Measurements from ENCODE around the gene NFE2L2. TPM values are rescaled to one million over a fixed set of nuclear protein-coding genes. Genes with fewer than 3 reads are reported as not detected.
"Not testable (repeated sequence)": the region's sequence is repeated elsewhere in the genome, so short reads cannot be mapped to it uniquely, and the experiment has no call there.

The NFE2L2 gene
- total RNA-seq, 1 donor from 2014 or later = 90.2 TPM

DNA sequence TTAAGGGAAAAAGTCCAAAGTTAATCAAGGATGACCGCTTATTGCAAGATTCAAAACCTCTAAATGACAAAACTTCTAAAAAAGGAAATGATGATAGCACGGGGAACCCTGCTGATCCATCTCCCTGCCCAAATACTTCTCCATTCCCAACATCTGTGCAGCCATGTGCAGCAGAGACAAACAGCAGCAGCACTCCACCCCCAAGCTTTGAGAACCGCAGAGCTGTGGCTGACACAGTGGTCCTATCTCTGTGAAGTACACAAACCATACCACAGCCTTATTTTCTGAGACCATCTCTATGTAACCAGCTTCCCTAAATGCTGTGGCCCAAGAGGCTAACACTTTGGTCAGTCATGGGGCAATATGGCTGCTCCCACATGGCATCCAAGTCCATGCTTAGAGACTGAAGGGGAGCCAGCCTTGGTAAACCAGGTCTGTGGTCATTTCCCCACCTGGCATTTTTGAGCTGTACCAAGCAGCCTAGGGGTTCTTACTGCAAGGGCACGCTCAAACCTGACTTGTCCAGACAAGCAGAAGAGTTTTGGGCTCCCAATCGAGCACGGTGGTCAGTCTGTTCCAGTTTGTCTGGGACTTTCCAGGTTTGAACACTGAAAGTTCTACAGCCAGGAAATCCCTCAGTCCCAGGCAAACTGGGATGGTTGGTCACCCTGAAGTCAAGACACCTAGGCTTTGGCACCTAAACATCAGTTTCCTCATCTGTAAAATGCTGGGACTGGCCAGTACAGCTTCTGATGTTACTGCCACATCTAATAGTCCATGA lies 17.1 kb upstream of the NFE2L2 start:
- no peak for DNase-seq (ENCODE audit: extremely low read depth, low read depth, low spot score)

DNA sequence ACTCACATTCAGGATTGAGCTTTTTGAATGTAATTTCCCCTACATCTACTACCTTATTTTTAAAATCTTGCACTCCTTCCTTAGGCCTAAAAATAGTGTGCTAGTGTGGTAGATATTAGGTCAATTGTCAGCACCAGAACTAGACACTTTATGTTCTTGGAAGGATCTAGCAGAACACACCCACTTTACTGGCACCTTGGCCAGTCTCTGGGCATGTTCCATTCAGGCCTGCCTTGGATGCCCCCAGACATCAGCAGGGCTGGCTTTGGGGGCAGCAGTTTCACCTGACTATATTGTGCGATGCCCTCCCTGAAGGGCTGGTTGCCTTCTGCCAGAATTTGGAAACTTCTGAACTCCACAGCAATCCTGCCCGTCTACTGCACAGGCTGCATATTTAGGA lies 15.3 kb upstream of the NFE2L2 start:
- no peak for DNase-seq (ENCODE audit: extremely low read depth, low read depth, low spot score)

DNA sequence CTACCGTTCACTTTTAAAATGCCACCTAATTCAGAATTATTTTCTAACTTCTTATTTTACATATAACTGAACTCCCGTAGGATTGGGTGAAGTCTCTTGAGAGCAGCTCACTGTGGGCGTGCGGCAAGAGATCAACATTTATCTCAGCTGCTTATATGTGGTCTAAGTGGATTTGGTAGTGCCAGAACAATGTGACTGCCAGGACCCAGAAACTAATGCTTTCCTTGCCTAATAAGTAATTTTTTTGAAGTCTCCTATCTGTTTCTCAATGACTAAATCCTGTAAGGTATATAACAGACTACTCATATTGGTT lies 11.2 kb upstream of the NFE2L2 start:
- DNase-seq (ENCODE audit: extremely low read depth, low read depth, low spot score) = no peak

DNA sequence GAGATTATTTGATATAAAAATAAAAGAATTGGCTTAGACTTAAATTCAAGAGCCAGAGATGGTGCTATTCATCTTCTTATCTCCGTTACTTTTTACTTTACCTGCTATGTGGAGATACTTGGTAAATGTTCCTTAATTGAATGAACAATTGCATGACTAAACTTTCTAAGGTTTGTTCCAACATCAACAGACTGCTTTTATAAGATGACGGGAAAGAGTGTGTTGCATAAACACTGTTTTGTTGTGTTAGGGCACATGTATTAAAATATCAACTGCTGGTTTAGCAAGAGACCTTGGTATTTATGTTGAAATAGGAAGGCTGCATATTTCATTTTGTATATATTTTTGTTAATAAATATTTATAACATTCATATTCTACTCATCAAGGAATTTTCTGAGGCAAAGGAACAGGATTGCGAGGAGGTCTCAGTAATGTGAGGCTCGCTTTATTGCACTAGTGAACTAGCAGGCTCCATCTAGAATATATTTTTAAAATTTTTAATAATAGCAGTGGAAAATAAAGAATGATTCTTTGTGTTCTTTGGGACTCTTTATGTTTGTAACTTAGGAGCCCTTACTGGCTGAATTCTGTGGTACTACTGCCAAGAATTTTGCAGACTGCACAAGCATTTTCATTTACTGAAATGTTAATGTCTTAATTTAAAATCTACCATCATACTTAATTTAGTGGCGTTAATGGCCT lies 10.7 kb upstream of the NFE2L2 start:
- no peak for DNase-seq (ENCODE audit: extremely low read depth, low read depth, low spot score)

DNA sequence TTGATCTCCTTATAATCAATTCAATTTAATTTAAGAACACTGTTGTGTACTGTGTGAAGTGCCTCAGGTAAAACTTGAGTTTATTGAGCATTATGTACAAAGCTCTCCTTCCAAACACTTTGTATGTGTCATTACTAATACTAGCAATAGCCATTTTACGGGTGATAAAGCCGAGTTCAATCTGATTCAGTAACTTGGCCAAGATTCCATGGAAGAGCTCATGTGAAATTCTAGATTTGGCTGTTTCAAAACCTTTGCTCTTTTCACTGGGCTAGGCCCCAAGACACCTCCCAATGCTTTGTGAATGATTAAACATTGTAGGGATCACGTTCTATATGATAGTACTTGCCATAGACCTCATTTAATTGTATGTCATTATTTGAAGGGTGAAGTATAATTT lies 8.9 kb upstream of the NFE2L2 start:
- no peak for DNase-seq (ENCODE audit: extremely low read depth, low read depth, low spot score)

DNA sequence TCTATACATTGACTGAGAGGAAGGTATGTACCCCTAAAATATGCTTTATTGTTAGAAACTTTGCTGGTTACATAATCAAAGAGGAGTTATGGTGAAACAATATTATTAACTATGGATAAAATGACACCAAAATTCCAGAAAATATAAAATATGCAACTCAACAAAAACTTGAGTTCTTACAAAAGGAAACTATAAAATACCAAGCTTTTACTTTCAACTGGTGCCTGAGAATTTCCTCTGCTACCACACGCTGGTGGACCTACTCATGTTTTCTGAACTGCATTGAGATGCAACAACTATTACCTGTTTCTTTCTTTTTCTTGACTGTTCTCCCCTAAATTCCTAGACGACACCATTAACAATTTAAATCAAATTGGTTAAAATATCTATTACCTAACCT lies 8.2 kb upstream of the NFE2L2 start:
- DNase-seq (ENCODE audit: extremely low read depth, low read depth, low spot score) = no peak

DNA sequence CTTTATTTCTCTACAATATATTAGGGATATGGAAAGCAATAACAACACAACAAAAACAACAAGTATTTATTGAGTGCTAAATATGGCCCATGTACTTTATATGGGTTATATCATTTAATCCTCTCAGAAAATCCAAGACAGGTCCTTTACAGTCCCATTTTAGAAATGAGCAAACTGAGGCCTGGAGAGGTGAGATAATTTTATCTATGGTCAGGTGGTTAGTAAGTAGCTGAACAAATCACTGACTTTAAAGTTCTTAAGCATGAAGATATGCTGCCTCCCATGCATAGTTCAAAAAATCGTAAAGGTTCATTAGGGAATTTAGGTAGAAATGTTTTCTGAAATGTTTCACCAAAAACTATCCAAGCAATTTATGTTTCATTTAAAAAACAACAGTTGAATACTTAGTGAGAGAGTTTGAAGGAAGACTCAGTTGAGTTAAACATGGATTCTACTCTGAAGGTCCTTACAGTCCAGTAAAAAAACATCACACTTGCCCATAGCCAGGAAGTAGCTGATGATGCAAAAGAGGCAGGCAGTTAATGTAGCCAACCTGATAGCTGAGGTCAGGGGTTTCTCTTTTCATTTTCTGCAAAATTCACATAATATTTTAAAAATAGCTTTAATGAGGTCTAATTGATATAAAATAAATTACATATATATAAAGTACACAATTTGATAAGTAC lies 7.6 kb upstream of the NFE2L2 start:
- no peak for DNase-seq (ENCODE audit: extremely low read depth, low read depth, low spot score)

DNA sequence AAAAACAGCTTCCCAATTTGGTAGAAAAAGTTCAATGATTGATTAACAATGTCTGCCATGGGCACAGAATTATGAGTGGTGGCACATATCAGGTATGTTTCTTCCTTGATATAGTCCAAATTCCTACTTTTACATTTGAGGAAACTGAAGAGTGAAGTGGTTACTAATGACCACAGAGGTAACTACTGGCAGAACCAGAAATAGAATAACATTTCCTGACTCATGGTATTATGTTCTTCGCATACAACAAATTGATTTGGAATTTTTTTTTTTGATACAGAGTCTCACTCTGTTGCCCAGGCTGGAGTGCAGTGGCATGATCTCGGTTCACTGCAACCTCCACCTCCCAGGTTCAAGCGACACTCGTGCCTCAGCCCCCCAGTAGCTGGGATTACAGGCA lies 6.0 kb upstream of the NFE2L2 start:
- no peak for DNase-seq (ENCODE audit: extremely low read depth, low read depth, low spot score)

DNA sequence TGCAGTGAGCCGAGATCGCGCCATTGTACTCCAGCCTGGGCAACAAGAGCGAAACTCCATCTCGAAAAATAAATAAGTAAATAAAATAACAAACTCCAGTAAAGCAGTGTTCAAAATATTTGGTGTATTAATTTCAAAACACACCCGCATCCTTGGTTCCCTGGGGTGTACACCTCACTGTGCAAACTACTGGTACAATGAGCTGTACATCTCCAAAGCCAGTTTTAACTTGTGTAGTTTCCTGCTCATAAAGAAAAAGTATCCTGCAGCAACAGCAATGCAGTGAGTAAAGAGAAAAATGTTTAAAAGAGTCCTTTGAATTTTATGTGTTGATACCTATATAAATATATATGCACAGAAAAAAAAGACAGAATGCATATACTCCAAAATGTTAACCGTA lies 4.4 kb upstream of the NFE2L2 start:
- no peak for DNase-seq (ENCODE audit: extremely low read depth, low read depth, low spot score)

DNA sequence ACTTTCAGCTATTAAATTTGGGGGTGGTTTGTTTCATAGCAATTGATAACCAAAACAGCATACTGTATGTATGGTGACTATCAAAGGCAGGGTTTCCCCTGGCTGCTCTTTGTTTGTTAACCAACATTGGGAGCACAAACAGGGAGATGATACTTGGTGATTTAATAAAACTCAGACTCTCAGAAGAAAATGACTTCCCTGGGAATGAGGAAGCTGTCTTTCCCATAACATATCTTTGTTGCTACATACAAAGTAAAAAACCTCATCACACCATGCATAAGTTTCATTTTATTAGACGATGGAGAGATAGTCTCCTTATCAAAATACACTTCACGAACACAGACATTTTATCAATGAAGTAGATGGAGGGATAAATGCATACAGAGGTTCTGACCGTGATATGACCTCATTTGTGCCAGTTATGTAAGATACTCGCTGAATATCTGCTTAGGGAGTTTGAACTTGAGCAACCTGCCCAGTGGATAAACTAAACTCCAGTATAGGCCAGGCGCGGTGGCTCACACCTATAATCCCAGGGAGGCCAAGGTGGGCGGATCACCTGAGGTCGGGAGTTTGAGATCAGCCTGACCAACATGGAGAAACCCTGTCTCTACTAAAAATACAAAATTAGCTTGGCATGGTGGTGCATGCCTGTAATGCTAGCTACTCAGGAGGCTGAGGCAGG lies 3.8 kb upstream of the NFE2L2 start:
- no peak for DNase-seq (ENCODE audit: extremely low read depth, low read depth, low spot score)

DNA sequence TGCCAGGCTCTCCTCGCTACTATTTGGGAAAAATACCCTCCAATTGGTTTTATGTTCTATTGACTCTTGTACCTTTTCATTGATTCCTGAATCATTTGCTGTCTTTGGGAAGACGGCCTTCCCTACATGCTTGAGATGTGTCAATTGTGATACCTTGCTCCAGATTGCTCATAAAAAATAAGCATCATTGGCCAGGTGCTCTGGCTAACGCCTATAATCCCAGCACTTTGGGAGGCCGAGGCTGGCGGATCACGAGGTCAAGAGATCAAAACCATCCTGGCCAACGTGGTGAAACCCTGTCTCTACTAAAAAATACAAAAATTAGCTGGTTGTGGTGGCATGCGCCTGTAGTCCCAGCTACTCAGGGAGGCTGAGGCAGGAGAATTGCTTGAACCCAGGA lies 2.4 kb upstream of the NFE2L2 start:
- not testable (repeated sequence) for DNase-seq (ENCODE audit: extremely low read depth, low read depth, low spot score)

DNA sequence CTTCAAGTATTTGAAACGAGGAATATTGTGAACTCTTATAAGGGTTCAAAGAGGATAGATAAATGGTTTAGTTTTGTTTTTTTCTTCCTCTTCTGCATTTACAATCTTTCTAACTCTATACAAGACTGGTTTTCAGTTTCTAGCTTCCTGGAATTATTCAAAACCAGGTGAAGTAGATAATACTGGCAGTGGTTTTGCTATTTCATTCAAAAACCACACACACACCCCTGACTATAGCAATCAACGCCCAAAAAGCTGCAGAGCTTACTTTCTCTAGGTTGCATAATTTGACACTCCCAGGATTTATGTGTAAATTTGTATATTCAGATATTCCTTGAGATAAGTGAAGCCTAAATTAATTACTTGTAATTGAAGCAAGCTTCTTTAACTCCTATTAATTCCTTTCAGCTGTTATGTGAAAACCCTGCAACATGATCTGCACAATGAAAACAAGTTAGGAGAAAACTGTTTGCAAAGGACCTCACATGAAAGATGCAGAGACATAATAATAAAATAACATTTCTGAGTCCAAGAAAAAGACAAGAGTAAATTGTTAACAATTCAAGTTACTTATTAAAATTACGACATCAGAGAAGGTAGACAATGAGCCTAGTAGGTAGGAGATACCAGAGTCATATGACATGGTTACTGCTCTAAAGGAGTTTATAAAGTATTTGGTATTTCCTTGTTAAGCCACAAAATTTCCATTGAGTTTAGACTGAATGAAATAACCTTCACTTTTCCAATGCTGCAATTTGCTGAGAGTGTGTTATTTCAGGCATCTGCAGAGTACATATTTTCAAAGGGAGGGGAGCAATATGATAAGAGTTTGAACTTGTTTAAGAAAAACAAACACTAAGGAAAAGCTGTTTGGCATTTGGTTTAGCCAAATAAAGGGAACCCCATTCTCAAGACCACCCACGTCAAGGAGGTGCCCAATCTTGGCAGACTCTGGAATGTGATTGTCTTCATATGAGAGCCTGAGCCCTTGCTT lies 1.6 kb upstream of the NFE2L2 start:
- DNase-seq (ENCODE audit: extremely low read depth, low read depth, low spot score) = no peak

DNA sequence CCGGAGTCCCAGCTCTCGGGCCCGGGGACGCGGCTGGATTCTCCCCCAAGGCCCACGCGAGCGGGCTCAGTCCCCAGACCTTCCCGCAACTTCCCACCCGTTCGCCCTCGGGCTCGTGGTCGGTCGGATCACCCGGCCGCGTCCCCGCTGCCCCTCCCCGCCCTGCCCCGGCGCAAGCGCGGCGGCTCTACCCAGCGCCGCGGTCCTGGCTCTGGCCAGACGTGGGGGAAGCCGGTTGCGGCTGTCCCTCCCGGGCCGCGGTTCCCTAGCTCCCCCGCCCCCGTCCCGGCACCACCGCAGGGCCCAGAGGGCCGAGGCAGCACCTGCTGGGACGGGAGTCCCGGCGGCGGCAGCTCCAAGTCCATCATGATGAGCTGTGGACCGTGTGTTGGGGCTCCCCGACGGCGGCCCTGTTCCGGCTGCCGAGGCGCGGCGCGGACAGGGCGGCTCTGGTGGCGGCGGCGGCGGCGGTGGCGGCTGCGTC lies 276 bp downstream of the NFE2L2 start:
- DNase-seq (ENCODE audit: extremely low read depth, low read depth, low spot score) = no peak

DNA sequence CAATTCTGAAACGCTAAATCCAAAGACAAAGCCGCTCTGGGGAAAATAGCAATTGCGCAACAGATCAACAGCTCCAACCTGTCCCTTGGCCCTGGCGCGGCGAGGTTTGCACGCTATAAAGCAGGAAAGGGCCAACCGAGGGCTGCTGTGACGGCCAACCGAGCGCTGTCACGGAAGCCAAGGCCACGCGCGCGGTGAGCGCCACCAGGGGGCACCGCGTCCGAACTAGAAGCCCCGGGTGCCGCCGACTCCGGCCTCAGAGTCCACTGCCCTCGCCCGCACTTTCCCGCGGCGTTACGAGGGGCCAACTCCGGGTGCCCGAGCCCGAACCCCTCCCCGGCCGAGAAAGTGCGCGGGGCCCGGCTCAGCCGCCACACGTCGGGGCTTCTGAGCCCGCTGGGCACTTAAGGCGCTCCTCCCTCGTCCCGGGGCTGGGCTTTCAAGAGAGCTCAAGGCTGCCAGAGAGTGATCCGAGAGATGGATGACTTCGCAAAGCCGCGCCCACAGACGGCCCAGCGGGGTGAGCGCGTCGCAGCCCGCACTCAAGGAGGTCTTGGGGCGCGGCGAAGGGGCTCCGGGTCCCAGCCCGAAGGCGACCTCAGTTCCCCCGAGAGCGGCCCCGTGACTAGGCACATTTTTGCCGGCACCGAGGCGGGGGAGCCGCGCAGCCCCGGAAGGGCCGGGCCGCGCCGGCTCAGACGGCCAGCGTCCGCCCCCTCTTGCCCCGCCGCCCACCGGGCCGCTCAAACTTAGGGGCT lies 897 bp downstream of the NFE2L2 start:
- no peak for DNase-seq (ENCODE audit: extremely low read depth, low read depth, low spot score)

DNA sequence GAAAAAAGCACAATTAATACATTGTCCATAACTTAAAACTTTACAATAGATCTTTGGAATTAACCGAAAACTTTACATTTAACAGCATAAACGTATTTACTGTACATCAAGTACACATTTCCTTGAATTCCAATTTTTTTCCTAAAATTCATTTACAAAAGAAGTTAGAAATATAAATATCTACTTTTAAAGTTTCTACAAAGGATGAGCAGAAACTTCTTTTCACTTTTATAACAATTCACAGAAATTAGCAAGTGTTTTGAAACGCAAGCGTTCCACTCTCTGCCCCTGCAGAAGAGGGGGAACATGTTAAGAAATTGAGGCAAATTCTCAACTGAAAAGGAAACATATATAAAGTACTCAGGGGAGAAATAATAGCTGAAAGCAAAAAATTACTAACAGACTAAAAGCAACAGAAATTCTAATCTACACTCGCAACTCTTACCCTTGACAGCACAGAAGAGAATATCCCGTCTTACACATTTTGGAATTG lies 1.5 kb downstream of the NFE2L2 start:
- no peak for DNase-seq (ENCODE audit: extremely low read depth, low read depth, low spot score)

DNA sequence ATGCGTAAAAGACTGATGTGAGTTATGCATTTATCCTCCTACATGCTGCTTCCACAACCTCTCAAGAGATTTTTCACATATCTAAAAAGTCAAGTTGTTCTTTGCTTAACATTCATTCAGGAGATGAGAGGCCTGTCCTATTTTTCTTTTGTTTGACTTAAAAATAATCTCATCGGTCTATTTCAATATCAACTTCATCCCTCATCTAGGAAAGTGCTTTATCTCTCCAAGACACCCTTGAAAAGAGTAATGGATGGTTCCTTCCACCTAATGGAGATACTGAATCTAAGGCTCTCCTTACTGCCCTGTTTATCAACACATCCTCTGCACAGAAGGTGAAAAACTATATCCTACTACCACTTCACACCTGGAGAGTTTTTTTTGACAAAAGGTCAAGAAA lies 2.4 kb downstream of the NFE2L2 start:
- no peak for DNase-seq (ENCODE audit: extremely low read depth, low read depth, low spot score)

DNA sequence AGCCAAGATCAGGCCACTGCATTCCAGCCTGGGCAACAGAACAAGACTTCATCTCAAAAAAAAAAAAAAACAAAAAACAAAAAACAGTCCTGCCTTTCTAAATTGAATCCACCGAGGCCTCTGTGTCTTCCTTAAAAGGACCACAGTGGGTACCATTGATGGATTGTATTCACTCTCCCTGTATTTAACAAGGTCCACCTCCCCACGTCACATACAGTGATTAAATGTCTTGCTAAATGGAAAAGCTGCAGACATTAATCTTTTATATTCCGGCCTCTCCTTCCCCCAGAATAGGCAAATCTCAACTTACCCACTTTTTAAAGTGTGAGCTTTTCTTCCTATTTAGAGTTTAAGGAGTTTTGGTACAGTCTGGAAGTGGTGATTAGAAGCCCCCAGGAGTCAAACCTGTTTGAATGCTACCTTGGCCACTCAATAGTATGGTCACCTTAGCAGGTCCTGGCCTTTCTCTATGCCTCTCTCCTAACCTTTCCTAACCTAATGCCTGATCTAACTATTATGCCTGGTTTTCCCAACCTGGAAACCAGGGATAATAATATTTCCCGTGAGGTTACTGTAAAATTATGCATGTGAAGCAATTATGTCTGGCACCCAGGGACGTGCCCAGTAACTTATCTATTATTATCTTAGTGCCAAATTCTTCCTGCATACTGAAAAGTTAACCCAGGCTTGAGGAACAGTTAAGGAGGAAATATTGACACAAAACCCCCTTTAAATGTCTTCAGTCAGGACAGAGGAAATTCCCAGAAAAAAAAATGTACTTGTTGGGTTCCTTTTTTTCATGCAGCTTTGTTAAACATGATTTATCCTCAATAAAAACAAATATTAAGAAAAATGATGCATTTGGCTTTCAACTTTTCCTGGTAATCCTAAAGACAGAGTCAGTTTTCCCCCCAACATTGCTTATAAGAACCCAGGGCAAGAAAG lies 3.1 kb downstream of the NFE2L2 start:
- DNase-seq (ENCODE audit: extremely low read depth, low read depth, low spot score) = no peak

DNA sequence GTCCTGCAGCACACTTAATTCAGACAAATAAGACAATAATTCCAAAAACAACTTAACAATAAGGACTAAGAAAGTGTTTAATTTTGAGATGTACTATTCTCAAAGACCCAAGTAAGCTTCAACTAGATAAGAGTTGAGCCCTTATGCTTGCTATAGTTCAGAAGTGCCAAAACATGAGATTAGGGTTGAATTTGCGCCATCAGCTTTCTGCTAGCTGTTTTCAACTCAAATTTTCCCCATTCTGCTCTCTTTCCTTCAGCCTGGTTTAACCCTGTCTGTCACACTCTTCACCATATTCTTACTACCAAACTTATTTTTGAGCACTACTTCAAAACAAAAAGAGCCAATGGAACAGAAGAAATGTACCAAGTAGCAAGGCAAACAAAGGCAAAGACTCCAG lies 4.1 kb downstream of the NFE2L2 start:
- DNase-seq (ENCODE audit: extremely low read depth, low read depth, low spot score) = no peak
